Gastroesophageal sphincter (tissue), 3 donors: ENCODE data around the gene AFAP1.

ENCODE experiments used
- POLR2A ChIP-seq, 2 donors: fragments of 450-650 bp; IDR thresholded peaks; one replicate each; pipeline ENCODE4 v1.6.1; 2017; ENCODE audit warnings: antibody characterized with exemption in 2 of 2, mild to moderate bottlenecking in 2 of 2, moderate library complexity in 1 of 2
- POLR2AphosphoS5 ChIP-seq: sonication (generic); formaldehyde crosslinking; IDR thresholded peaks from one replicate; pipeline ENCODE4 v1.6.1; 2017; ENCODE audit warnings: antibody characterized with exemption
- TF ChIP-seq, protein P1 (sequence below), 4 experiments: fragments of 200-600 bp in 2 of 4; fragments of 450-650 bp in 2 of 4; sonication (generic) in 1 of 4; IDR thresholded peaks; one replicate each; pipeline ENCODE4 v1.5.1; 2017 to 2019; ENCODE audit warnings: antibody characterized with exemption in 4 of 4, mild to moderate bottlenecking in 2 of 4, moderate library complexity in 2 of 4

DNA sequence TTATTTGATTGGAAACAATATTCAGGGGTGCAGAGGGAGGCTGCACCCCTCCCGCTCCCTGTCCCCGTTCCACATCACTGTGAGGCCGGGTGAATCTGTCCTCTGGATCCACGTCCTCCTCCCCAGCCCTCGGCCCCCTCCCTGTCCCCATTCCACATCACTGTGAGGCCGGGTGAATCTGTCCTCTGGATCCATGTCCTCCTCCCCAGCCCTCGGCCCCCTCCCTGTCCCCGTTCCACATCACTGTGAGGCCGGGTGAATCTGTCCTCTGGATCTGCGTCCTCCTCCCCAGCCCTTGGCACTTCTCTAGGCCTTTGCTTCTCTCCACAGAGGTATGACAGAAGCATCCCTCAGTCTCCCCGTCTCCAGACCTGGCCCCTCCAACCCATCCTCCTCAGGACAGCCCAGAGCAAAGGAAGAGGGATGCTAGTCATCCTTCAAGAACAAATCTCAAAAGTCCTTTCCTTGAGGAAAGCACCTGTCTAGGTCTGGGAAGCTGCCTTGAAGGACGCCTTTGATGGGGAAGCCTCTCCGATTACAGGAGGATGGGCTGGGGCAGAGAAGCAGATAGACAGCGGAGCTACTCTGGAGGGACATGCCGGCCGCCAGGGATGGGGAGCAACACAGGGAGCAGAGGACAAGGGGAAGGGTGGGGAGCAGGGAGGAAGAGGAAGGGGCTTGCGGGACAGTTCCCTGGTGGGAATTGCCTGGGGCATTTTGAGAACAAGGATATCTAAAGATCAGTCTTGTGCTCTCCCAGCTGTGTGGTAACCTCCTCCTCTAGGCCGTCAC lies 10.8 kb upstream of the AFAP1 start:
- TF ChIP-seq POLR2AphosphoS5 (no peak), POLR2A (IDR thresholded peaks at IDR 0.05) (no peak)
- TF ChIP-seq, protein P1, sequence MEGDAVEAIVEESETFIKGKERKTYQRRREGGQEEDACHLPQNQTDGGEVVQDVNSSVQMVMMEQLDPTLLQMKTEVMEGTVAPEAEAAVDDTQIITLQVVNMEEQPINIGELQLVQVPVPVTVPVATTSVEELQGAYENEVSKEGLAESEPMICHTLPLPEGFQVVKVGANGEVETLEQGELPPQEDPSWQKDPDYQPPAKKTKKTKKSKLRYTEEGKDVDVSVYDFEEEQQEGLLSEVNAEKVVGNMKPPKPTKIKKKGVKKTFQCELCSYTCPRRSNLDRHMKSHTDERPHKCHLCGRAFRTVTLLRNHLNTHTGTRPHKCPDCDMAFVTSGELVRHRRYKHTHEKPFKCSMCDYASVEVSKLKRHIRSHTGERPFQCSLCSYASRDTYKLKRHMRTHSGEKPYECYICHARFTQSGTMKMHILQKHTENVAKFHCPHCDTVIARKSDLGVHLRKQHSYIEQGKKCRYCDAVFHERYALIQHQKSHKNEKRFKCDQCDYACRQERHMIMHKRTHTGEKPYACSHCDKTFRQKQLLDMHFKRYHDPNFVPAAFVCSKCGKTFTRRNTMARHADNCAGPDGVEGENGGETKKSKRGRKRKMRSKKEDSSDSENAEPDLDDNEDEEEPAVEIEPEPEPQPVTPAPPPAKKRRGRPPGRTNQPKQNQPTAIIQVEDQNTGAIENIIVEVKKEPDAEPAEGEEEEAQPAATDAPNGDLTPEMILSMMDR (IDR thresholded peaks at IDR 0.05) = no peak
